Activated T-helper 1 cell treated with anti-CD3 and anti-CD28 coated beads, Interleukin-2, amount 50 U/mL, for 16 hours (primary cell): Measurements from ENCODE around the gene ETV3L.
"Not testable (repeated sequence)": the region's sequence is repeated elsewhere in the genome, so short reads cannot be mapped to it uniquely, and the experiment has no call there.

Experiments used
- DNase-seq, 2 donors: peaks; one replicate each; pipeline ENCODE4 v3.0.0-alpha.2; 2020; ENCODE audit warnings: low read depth in 1 of 2, low spot score in 1 of 2

Gene ETV3L

GRCh38 chr1:157080714-157081113 is 18.9 kb downstream of the ETV3L start:
- DNase-seq = no peak

GRCh38 chr1:157077394-157077793 is 22.2 kb downstream of the ETV3L start:
- no peak for DNase-seq

- no peak for DNase-seq
These were observed 25.5 kb downstream of the ETV3L start for GRCh38 chr1:157073944-157074685.

GRCh38 chr1:157069601-157070000 is 30.0 kb downstream of the ETV3L start:
- no peak for DNase-seq

- not testable (repeated sequence) for DNase-seq
These were observed 40.4 kb downstream of the ETV3L start for GRCh38 chr1:157059241-157059640.

GRCh38 chr1:157056269-157056668 is 43.3 kb downstream of the ETV3L start:
- no peak for DNase-seq

- not testable (repeated sequence) for DNase-seq
These were observed 43.9 kb downstream of the ETV3L start for GRCh38 chr1:157055729-157056128.

- no peak for DNase-seq
These were observed 48.8 kb downstream of the ETV3L start for GRCh38 chr1:157050836-157051235.

GRCh38 chr1:157047062-157047410 is 52.6 kb downstream of the ETV3L start:
- DNase-seq = no peak

GRCh38 chr1:157045250-157046218 is 54.1 kb downstream of the ETV3L start, which contains the start of gene ARHGEF11:
Gene ARHGEF11 (minus strand): TSS chr1:157045742. CDS start chr1:157044330, 1,412 bp downstream.
- no peak for DNase-seq

GRCh38 chr1:157044326-157044725 is 55.3 kb downstream of the ETV3L start:
- DNase-seq = no peak

GRCh38 chr1:157043685-157044084 is 55.9 kb downstream of the ETV3L start:
- no peak for DNase-seq

GRCh38 chr1:157042846-157043245 is 56.8 kb downstream of the ETV3L start:
- no peak for DNase-seq
